ENCODE results near the gene SPOCK2. TPM values are rescaled to one million over a fixed set of nuclear protein-coding genes. Genes with fewer than 3 reads are reported as not detected.

Gene SPOCK2
- total RNA-seq, 1 experiment from 2014 or later, result 1.8 TPM

GRCh38 chr10:72043016-72043834, 45.1 kb downstream of the SPOCK2 start:
- Histone ChIP-seq H3K23me2 (ENCODE audit: insufficient read length, low read depth, low read length, poor library complexity, severe bottlenecking) (no peaks in the 10 kb centered on the region), H3K4ac (ENCODE audit: low read depth, low read length) (no peak overlapping the region), H2AK5ac (ENCODE audit: insufficient read length, low read length) (no peak overlapping the region), H3K4me1 (ENCODE audit: insufficient read depth, low read length) (0 out of 2 replicates have a peak, but pooled peaks cover 2% of the 10 kb centered on the region), H3K9me3 (ENCODE audit: control insufficient read depth, low read depth, low read length) (no peaks in the 10 kb centered on the region), H3K14ac (ENCODE audit: insufficient read depth, low read length) (no peak overlapping the region), H4K5ac (ENCODE audit: insufficient read length, low read depth, low read length) (no peak overlapping the region), H4K91ac (ENCODE audit: insufficient read length, low read depth, low read length) (no peak overlapping the region), H3K23ac (ENCODE audit: insufficient read length, low read depth, low read length) (no peak overlapping the region), H3K27me3 (ENCODE audit: insufficient read depth, low read length) (no peaks in the 10 kb centered on the region), H3K27ac (ENCODE audit: insufficient read length, low read depth, low read length) (no peak overlapping the region), H4K8ac (replicated peaks; ENCODE audit: insufficient read length, low read depth, low read length) (no peak overlapping the region), H3T11ph (ENCODE audit: low read length) (no peak overlapping the region), H4K20me1 (ENCODE audit: control insufficient read depth, insufficient read depth, insufficient read length) (no peaks in the 10 kb centered on the region), H2BK120ac (ENCODE audit: low read depth, low read length, poor library complexity, severe bottlenecking) (no peak overlapping the region), H3K4me2 (ENCODE audit: insufficient read depth, insufficient read length, low read length) (no peak overlapping the region), H3K79me2 (ENCODE audit: insufficient read depth, low read length) (no peaks in the 10 kb centered on the region), H2BK12ac (ENCODE audit: insufficient read length, low read depth, low read length) (no peak overlapping the region), H3K9ac (ENCODE audit: extremely low read depth, insufficient read length, low read length) (no peak overlapping the region), H3K56ac (ENCODE audit: insufficient read length, low read depth, low read length) (no peak overlapping the region), H3K18ac (ENCODE audit: insufficient read length, low read depth, low read length) (no peak overlapping the region), H2AFZ (ENCODE audit: low read length) (no peak overlapping the region), H2BK15ac (ENCODE audit: low read depth, low read length) (no peak overlapping the region), H3K79me1 (ENCODE audit: insufficient read depth, low read depth, low read length, poor library complexity, severe bottlenecking) (no peaks in the 10 kb centered on the region), H2BK5ac (ENCODE audit: insufficient read length, low read length) (no peak overlapping the region), H2BK20ac (ENCODE audit: low read depth, low read length, poor library complexity, severe bottlenecking) (no peak overlapping the region)
- DNase-seq, result no peak
- no peak for TF ChIP-seq CTCF (conservative IDR thresholded peaks at IDR 0.05)
- Mint-ChIP-seq H3K36me3 (ENCODE audit: insufficient read depth in 1 of 3, low read depth in 3 of 3) (no peaks in the 10 kb centered on the region), H3K9me3 (no peaks in the 10 kb centered on the region), H3K27me3 (ENCODE audit: low read depth) (peaks cover 9% of the 10 kb centered on the region), H3K27ac (peak overlapping the region in 1 of 3 experiments; percentile 65; a peak in 1 of 7 replicates), H3K4me1 (peaks cover 15% of the 10 kb centered on the region in 2 experiments), H3K4me3 (no peak overlapping the region)
- WGBS (ENCODE audit: extremely low coverage, insufficient read length, low lambda C conversion rate), result no CpG with 5 or more reads among the region's 10 CpGs
